Rectal smooth muscle tissue (tissue), 1 donor: ENCODE results near the gene RANBP3L.

Experiments
- H3K27ac ChIP-seq: one replicate; pipeline ENCODE4 v1.7.0; 2013; ENCODE audit warnings: low read depth, low read length, inconsistent platforms
- H3K27me3 ChIP-seq: one replicate; pipeline ENCODE4 v1.7.0; 2013; ENCODE audit warnings: low read length; ENCODE audit not compliant: control insufficient read depth, insufficient read depth
- H3K36me3 ChIP-seq: one replicate; pipeline ENCODE4 v1.7.0; 2013; ENCODE audit warnings: low read length; ENCODE audit not compliant: control insufficient read depth, insufficient read depth
- H3K4me1 ChIP-seq: one replicate; pipeline ENCODE4 v1.7.0; 2013; ENCODE audit warnings: low read length; ENCODE audit not compliant: control insufficient read depth, insufficient read depth
- H3K4me3 ChIP-seq: one replicate; pipeline ENCODE4 v1.7.0; 2013; ENCODE audit warnings: low read length
- H3K9ac ChIP-seq: one replicate; pipeline ENCODE4 v1.7.0; 2013; ENCODE audit warnings: low read length

The RANBP3L gene

GRCh38 chr5:36251218-36251617 is 50.5 kb downstream of the RANBP3L start:
- H3K9ac ChIP-seq = no peak overlapping the region
- H3K36me3 ChIP-seq = no peaks in the 10 kb centered on the region
- no peak overlapping the region for H3K27ac ChIP-seq
- H3K27me3 ChIP-seq = no peaks in the 10 kb centered on the region
- peaks cover 4% of the 10 kb centered on the region for H3K4me1 ChIP-seq
- H3K4me3 ChIP-seq = no peak overlapping the region

- H3K27ac ChIP-seq = no peak overlapping the region
Measured at GRCh38 chr5:36250427-36250826, 51.3 kb downstream of the RANBP3L start.

DNA sequence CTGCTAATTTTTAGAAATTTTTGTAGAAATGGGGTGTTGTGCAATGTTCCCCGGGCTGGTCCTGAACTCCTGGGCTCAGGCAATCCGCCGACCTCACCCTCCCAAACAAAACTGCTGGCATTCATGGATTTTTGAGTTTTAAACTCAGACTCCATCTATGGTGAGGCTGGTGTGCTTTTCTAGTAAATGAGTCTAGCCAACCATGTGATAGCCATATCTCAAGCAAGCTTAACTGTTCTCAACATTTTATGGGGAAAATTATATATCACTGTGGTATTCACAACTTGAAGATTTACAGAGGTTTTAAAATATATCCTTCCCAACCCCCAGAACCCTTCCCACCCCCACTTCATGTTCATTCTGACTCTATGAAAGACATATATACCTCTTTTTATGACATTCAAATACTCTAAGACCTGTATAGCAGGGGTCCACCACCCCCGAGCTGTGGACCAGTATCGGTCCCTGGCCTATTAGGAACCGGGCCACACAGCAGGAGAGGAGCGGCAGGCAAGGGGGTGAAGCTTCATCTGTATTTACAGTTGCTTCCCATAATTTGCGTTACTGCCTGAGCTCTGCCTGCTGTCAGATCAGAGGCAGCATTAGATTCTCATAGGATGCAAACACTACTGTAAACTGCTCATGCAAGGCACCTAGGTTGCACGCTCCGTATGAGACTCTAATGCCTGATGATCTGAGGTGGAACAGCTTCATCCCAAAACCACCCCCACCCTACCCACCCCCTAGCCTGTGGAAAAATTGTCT is 55.5 kb downstream of the RANBP3L start:
- no peak overlapping the region for H3K27ac ChIP-seq
- H3K9ac ChIP-seq = no peak overlapping the region
- no peaks in the 10 kb centered on the region for H3K27me3 ChIP-seq
- H3K4me3 ChIP-seq = no peak overlapping the region
- H3K36me3 ChIP-seq = no peaks in the 10 kb centered on the region
- no peaks in the 10 kb centered on the region for H3K4me1 ChIP-seq

More at GRCh38 chr5:36250427-36250826, 51.3 kb downstream of the RANBP3L start:
- H3K9ac ChIP-seq = no peak overlapping the region
- peaks cover 4% of the 10 kb centered on the region for H3K4me1 ChIP-seq
- H3K27me3 ChIP-seq = no peaks in the 10 kb centered on the region
- H3K36me3 ChIP-seq = no peaks in the 10 kb centered on the region
- no peak overlapping the region for H3K4me3 ChIP-seq

DNA sequence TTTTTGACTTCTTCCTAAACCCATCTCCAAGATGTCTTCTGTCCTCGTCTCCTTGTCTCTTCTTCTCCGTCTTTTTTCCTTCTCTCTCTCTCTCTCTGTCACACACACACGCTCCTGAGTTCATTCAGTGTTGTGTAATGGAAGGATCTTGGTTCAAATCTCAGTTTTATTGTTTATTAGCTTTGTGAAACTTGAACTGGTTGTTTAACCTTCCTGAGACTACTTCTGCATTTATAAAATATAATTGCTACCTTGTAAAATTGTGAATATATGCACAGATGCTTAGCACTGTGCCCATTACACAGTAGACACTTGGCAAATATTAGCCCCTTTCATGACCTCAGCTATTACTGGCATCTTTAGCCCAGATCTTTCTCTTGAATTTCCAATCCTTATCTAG is 57.6 kb downstream of the RANBP3L start:
- peaks cover 11% of the 10 kb centered on the region for H3K4me1 ChIP-seq
- no peaks in the 10 kb centered on the region for H3K27me3 ChIP-seq
- no peaks in the 10 kb centered on the region for H3K36me3 ChIP-seq
- no peak overlapping the region for H3K4me3 ChIP-seq
- no peak overlapping the region for H3K9ac ChIP-seq
- H3K27ac ChIP-seq = no peak overlapping the region

- no peaks in the 10 kb centered on the region for H3K36me3 ChIP-seq
- no peak overlapping the region for H3K4me3 ChIP-seq
- H3K27me3 ChIP-seq = no peaks in the 10 kb centered on the region
- H3K27ac ChIP-seq = no peak overlapping the region
- H3K9ac ChIP-seq = no peak overlapping the region
- H3K4me1 ChIP-seq = peaks cover 15% of the 10 kb centered on the region
Measured at GRCh38 chr5:36243653-36244052, 58.0 kb downstream of the RANBP3L start.

DNA sequence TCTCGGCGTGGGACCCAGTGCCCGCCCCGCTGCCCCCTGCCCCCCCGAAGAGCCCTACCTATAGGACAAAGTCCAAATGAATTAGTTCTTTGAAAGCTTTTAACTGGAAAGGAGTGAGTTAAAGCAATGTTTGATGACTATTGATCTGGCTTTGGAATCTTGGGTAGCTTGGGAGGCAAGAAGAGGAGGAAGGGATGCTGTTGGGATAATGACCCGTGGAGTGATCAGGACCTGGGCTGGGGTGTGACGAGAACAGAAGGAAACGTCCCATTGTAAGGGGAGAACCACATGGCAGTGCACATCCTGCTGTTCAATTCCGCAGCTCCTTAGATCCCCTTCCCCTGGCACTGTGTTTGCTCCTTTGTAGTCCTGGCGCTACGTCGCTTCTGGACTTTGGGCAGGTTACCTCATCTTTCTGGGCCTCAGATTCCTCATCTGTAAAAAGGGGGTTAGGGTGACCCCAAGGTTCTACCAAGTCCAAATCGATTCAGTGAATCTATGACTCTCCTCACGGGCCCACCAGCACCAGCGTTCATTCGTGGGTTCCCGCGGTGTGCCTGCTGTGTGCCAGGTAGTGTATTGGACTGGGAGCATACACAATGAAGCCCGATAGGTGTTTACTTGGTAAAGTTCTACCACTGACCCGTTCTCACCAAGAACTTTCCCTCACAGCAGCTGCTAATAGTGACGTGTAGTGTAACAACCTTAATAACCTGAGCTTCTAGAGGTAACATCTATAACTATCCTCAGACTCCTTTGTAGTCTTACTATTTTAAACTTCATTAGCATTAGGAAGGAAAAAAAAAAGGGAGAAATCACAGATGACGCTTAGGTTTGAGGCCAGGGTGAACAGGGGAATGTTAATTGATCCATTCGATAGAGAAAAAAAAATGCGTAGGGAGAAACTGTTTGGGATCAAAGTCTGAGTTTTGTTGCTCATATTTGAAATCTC is 58.9 kb downstream of the RANBP3L start:
- H3K27ac ChIP-seq = peak overlapping the region; percentile 96
- H3K4me1 ChIP-seq = peaks cover 16% of the 10 kb centered on the region
- H3K27me3 ChIP-seq = no peaks in the 10 kb centered on the region
- peak overlapping the region; percentile 63 for H3K9ac ChIP-seq
- H3K36me3 ChIP-seq = no peaks in the 10 kb centered on the region
- peak overlapping the region; percentile 84 for H3K4me3 ChIP-seq

DNA sequence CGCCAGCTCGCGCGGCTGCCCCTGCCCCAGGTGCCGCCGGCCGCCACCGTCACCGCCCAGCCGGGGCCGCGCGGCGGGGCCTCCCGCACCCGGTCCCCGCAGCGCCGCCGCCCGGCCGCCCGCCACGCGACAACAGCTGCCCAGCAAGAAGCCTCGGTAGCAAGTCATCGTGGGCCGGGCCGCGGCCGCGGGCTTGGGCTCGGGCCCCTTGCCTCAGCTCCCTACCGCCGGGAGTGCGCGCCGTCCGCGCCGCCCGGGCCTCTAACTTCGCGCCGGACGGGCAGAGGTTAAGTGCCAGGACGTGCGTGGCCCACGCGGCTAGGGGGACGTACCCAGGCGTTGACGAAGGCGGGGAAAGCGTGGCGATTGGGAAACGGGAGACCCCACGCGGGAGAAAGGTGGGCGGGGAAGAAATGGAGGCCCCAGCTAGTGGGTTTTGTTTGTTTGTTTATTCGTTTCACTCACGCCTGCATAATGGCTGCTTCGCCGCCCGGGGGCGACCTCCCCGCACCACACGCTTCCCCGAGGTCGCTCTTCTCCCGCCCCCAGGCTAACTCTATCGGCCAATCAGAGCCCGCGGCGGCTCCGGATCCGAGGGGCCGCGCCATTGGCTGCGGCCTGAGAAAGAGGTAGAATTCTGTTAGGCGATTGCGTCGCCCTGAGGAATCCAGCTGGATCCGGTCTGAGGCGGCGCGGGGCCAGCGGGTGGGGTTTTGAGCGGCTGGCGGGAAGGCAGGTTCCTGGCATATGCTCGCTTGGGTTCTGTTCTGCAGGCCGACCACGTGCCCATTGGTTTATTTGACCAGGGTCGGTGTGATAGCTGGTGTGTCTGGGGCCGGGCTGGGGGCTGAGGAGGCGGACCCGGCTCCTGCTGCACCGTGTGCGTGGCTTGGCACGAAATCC is 59.8 kb downstream of the RANBP3L start, which contains the start of gene NADK2:
TSS of gene NADK2 (minus strand) at position 295 of the 903 bp plus-strand sequence. CDS start at position 168, 127 bp downstream.
- peaks cover 20% of the 10 kb centered on the region for H3K4me1 ChIP-seq
- peak within 1 kb of the TSS; percentile 96 for H3K27ac ChIP-seq
- H3K36me3 ChIP-seq = no peaks in the 10 kb centered on the region
- peak within 1 kb of the TSS; percentile 91 for H3K9ac ChIP-seq
- no peaks in the 10 kb centered on the region for H3K27me3 ChIP-seq
- H3K4me3 ChIP-seq = peak within 1 kb of the TSS; percentile 84

- Histone ChIP-seq H3K36me3 (no peaks in the 10 kb centered on the region), H3K4me3 (peak overlapping the region; percentile 84), H3K4me1 (peaks cover 22% of the 10 kb centered on the region), H3K9ac (peak overlapping the region; percentile 91), H3K27me3 (no peaks in the 10 kb centered on the region), H3K27ac (peak overlapping the region; percentile 96)
Measured at GRCh38 chr5:36240779-36241630, 60.7 kb downstream of the RANBP3L start.

GRCh38 chr5:36239370-36240293 is 62.1 kb downstream of the RANBP3L start:
- H3K9ac ChIP-seq = no peak overlapping the region
- H3K4me3 ChIP-seq = peak overlapping the region; percentile 84
- H3K4me1 ChIP-seq = peaks cover 22% of the 10 kb centered on the region
- no peaks in the 10 kb centered on the region for H3K27me3 ChIP-seq
- no peaks in the 10 kb centered on the region for H3K36me3 ChIP-seq
- H3K27ac ChIP-seq = peak overlapping the region; percentile 96

DNA sequence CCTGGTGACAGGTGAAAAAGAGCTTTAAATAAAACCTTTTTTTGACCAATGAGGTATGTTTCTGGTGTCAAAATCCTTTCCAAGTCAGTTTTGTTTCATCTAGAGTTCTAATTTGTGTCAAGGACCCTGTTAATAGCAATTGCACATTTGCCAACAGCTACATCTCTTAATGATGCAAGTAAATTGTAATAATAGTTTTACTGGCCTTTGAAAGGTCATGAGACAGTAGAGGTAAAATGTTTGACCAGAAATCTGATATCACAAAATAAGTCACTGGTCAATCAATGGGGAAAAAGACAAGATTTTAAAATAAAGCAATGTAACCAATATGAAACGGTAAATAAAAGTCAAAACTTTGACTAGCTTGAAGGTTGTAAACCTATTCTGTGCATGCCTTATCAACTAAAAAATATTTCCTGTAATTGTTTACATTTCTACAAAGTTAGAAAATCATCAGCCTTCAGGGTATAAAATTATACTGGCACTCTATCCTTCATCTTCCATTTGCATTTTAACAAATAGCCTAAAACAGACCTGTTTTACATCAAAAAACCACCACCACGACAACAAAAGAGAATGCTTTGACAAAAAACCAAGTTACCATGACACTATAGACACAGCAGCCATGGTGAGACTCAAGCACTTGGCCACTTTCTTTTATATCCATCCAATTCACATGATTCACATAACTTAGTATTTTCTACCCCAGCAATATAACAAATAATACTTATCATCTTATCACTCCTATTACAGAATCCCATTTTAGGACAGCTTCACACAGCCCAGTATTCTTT is 63.0 kb downstream of the RANBP3L start:
- Histone ChIP-seq H3K27ac (peak overlapping the region; percentile 66), H3K4me1 (peaks cover 22% of the 10 kb centered on the region), H3K4me3 (no peak overlapping the region), H3K27me3 (no peaks in the 10 kb centered on the region), H3K9ac (no peak overlapping the region), H3K36me3 (no peaks in the 10 kb centered on the region)
